UCSD-AML1 (cell line): ENCODE results near the gene ACVRL1.

Experiments used
- DNase-seq: peaks from one replicate; lab custom pipeline; 2025; ENCODE audit not compliant: unreplicated experiment; lab: John Stamatoyannopoulos, UW

ACVRL1 gene

DNA sequence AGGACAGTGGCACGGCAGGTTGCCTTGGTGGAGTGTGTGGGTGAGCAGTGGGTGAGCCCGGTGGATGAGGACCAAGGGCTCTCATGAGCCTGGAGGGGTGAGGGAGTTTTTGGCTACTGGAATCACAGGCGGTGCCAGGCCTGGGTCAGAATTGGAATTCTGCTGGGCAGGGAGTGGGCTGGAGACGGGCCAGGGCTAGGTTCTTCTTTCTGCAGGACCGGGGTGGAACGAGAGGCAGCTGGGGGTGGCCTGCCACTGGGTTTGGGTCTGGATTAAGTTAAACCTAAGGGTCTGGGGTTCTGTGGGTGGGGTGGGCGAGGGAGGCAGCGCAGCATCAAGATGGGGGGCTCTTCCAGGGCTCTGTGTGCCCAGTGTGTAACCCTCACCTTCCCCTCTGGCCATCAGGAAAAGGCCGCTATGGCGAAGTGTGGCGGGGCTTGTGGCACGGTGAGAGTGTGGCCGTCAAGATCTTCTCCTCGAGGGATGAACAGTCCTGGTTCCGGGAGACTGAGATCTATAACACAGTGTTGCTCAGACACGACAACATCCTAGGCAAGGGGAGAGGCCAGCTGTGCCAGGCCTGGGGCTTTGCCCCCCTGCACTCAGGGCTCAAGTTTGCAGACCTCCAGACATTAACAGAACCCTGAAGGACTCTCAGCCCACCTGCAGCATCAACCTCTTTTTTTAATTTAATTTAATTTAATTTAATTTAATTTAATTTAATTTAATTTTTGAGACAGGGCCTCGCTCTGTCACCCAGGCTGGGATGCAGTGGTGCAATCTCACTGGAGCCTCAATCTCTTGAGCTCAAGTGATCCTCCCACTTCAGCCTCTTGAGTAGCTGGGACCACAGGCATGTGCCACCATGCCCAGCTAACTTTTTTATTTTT, 7.0 kb downstream of the ACVRL1 start:
- no peak for DNase-seq

DNA sequence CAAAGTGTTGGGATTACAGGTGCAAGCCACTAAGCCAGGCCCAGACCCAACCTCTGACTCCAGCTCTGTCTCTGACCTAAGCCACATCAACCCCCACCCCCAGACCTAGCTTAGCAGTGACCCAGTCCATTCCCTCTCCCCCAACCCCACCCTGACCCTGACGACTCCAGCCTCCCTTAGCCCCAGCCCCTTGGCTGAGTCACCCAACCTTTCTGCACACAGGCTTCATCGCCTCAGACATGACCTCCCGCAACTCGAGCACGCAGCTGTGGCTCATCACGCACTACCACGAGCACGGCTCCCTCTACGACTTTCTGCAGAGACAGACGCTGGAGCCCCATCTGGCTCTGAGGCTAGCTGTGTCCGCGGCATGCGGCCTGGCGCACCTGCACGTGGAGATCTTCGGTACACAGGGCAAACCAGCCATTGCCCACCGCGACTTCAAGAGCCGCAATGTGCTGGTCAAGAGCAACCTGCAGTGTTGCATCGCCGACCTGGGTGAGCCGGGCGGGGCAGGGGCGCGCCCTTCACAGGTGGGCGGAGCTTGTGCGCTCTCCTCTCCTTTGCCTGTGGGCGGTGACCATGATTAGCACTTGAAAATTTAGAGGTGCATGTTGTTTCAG, 7.8 kb downstream of the ACVRL1 start:
- DNase-seq, result no peak

DNA sequence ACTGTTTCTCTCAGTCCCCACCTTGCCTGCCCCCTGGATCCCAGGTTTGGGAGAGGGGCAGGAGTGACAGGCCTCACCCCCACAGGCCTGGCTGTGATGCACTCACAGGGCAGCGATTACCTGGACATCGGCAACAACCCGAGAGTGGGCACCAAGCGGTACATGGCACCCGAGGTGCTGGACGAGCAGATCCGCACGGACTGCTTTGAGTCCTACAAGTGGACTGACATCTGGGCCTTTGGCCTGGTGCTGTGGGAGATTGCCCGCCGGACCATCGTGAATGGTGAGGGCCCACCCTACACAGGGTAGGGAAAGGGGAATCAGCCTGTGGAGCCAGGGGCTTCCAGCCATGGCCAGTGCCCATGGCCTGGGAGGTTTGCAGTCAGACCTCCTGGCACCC, 8.6 kb downstream of the ACVRL1 start:
- DNase-seq, result no peak

DNA sequence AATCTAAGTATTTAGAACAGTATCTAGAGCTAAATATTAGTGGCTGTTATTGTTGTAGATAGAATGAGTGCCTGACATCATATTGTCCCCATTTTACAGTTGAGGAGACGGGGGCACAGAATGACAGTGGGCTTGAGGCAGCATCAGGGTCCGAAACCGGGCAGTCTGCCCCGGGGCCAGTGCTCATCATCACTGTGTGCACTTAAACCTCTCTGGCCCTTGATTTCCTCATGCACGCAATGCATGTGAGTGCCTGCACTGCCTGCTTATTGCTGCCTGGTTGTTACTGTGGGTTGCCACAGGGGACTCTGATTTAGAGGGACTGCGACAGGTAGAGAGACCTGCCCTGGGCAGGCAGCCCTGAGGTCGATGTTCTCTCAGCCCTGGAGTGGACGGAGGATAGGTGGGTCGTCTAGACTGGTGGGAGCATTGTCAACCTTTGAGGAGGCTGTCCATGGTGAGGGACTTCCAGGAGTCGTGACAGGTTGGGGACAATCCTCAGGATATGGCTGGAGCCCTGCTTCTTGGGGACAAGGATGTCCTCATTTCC, 9.8 kb downstream of the ACVRL1 start:
- DNase-seq, result no peak

DNA sequence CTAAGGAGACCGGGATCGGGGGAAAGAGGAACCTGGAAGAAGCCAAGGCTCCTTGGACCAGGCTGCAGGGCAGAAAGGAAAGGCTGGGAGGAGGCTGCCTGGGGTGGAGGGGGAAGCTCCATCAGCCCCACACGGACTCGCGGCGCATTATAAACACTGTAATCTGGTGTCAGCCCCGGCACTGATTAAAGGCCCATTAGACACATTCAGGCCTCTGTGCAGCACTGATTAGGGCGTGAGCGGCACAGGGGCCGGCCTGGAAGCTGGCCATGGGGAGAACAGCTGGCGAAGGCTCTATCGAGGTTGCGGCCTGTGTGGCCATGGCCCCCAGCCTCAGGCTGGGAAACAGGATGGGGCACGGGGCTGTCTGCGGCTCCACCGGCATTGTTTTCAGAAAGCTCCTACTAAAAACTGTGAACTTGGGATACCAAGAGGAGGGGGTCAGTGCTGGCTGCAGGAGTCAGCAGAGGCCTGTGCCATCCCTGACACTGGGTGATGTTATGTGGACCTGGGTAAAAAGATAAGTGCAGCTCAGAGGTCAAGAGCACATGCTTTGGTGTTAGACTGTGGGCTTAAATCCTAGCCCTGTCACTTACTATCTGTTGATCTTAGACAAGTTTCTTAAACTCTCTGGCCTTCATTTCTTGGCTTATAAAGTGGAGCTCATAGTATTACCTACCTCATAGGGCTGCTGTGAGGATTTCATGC, 10.6 kb downstream of the ACVRL1 start:
- no peak for DNase-seq

DNA sequence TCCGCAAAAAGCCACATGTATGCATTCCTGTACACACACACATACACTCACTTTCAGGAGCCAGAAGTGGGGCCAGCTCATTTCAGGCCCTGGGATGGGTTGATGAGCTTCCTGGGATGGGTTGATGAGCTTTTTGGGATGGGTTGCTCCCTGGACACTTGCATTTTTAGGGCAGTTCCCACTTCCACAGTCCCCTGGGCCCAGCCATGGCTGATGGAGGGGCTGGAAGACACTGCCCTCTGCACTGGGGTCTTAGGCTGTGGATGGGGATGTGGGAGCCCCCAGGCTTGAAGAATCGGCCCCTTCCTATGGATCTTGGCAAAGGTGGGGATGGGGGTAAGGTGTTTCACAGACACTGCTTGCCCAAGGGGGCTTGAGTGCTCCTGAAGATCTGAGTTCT, 12.7 kb downstream of the ACVRL1 start:
- DNase-seq, result no peak

DNA sequence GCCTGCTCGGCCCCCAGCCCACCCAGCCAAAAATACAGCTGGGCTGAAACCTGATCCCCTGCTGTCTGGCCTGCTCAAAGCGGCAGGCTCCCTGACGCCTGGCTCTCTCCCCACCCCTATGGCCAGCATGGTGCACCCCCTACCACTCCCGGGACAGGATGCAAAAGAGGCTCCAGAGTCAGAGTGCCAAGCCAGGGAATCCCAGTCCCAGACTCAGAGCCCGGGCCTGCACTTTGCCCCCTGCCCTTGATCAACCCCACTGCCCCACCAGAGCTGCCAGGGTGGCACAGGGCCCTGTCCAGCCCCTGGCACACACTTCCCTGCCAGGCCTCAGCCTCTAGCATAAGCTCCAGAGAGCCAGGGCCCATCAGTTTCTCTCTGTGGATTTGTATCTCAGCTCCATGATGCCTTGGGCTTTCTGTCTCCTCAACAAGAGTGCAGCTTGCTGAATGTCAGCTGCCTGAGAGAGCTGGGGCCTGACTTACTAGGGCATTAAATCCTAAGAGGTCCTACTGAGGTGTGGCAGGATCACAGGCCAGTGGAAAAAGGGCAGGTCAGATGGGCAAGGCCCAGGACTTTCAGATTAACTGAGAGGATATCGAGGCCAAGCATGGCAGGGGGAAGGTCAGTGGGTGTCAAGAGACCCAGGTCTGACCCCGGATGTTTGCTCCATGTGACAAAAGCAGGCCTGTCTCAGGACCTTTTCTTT, 13.9 kb downstream of the ACVRL1 start:
- DNase-seq, result no peak

DNA sequence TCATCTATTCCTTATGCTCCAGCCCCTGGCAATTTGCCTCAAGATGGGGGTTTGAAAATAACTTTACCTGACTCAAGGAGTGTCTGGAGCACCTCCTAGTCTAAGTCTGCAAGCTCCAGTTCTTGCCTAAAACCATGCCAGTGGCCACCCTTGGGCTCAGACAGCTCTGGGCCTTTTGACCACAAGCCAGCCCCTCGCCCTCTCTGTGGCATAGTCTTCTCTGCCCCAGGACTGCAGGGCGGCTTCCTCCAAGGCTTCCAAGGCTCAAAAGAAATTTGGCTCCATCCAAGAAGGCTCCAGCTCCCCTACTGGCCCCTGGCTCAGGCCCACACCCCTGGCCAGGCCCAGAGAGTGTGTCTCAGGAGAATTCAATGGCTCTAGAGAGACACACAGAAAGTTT, 14.8 kb downstream of the ACVRL1 start:
- DNase-seq, result no peak

DNA sequence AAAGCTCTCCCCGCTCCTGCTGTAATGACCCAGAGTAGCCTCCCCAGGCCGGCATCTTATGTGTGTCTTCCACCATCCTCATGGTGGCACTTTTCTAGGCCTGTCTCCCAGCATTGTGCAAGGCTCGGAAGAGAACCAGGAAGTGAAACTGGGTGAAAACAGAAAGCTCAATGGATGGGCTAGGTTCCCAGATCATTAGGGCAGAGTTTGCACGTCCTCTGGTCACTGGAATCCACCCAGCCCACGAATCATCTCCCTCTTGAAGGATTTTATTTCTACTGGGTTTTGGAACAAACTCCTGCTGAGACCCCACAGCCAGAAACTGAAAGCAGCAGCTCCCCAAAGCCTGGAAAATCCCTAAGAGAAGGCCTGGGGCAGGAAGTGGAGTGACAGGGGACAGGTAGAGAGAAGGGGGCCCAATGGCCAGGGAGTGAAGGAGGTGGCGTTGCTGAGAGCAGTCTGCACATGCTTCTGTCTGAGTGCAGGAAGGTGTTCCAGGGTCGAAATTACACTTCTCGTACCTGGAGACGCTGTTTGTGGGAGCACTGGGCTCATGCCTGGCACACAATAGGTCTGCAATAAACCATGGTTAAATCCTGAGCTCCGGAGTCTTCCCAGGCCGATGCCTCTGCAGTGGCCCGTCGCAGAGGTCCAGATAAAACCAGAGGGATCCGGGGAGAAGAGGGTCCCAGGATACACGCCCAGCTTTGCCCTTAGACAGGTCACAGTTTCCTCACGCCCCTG, 15.6 kb downstream of the ACVRL1 start:
- no peak for DNase-seq

DNA sequence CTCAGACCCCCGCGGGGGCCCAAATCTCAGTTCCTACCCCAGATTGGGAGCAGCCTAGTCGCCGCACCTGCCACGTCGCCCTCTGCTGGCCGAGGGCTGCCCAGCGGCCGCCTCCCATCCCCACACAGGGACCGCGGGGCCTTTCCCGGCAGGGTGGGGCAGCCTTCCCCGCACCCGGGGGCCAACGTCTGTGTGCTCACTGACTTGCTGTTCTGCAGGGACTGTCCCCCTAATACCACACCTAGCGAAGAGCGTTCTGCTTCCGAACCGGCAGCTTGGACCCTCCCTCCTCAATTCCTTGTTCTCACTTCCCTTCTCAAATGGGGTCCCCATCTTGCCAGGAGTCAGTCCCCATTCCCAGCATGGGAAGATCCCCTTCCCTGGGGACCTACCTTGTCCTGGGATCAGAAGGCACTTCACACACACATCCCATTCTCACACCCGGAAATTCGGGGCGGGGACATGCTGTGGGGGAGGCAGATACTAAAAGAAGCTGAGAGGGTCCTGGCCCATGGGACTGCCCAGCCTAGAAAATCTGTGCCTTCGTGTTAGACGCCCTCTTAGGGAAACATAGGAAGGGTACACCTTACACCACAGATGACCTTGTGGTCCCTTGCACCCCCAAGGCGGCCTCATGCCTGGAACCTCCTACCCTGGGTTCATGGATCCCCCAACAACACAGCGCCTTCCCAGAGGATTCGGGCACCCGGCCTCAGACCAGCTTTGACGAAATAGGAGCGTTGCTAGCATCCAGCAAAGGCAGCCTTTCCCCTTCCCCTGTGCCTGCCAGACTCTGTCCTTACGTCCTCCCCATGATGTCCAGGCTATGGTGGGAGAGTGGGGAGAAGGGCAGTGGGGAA, 16.4 kb downstream of the ACVRL1 start:
- DNase-seq, result peak; percentile 43

DNA sequence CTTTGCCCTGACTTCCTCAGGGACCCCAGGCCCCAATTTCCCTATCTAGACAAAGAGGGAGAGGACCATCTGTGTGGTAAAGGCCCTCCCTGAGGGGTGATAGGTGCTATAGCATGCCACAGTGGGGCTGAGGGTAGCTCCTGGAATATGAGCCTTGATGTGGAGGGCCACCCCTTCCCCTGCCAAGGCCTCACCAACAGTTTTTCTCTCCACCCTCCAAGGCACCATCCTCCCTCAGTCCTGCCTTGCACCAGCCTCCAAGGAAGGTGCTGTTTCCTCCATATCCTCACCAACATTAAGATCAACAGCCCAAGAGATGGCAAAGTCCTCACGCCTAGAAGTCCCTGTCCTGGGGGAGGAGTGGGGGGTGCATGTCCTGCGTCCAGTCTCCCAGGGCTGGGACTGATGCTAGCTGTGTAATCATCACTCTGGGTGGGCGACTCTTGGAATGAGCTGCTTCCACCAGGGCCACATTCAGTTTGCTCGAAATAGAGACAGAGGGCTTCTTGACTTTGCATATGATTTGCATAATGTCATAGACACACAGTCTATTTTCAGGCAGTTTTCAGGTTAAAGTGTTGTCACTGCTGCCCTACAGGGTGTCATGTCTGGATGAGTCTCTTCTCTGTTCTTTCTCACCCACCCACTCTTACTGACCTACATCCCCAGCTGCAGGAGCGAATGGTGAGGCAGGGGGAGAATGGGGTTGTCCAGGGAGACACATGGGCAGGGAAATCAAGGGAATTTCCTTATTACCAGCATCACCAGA, 17.4 kb downstream of the ACVRL1 start:
- no peak for DNase-seq

DNA sequence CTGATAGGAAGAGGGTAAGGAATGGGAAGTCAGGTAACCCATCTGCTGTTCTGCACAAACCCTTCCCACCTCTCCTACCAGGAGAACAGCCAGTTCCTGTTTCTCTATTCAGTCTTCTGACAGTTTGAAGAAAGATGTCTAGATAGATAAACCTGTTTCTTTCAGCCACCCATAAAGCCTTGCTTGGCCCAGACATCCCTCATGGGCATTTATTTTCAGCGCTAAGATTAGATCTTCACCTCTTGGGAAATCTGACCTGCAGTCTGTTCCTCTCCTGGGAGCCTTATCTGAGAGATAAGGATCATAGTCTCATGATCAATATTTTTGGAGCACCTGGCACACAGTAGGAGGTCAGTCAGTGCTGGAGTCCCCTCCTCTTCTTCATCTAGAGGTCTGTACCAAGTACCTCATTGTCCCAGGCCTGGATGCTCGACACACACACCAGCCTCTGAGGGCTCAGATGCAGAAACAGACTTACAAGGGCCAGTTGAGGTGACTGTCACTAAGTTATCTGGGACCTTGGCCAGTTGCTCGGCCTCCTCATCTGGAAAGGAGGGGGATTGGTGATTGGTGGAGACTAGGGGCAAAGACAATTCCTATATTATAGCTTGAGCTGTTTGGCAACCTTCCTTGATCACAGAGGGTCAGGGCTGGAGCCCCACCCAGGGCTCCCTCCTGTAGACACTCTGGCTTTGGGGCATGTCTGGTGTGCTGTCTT, 18.2 kb downstream of the ACVRL1 start:
- DNase-seq, result no peak

DNA sequence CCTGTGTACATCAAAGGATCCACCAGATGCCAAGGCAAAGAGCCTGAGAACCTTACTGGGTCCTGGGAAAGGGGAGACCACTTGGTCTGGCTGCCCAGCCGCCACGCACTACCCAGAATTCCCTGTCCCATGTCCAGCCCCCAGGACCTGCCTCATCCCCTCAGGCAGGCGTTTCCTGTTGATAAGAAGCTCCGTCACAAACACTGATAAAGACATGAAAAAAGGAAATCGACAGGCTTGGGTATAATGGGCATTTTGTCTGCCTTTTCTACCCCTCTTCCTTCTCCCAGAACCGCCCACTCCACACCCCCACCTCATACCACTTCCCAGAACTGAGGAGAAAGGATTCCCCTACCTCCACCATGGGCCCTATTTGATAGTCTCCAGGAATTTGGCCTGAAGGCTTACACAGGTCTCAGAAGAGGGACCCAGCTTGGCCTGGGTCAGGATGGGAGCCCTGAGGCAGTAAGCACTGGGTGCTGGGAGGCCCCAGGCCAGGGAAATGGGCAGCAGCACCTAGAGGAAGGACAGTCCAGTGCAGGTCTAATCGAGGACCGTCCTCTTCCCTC, 18.8 kb downstream of the ACVRL1 start:
- DNase-seq, result peak; percentile 56

DNA sequence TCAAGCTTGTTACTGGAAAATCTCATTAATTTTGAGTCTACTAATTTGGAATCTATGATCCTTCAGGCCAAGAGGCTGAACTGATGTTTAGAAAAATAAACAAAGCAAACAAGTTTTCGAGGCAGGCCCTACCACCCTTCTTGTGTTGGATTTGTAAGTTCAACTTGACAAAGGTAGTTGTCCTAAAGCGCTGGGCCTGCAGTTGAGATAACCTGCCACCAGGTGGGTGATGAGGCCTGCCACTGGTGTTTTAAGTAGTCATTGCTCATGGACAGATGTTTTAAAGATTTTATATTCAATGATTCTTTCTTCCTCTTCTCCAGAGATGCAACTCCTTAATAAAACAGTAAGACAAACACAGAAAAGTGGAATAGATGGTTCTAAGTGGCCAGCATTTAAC, 19.4 kb downstream of the ACVRL1 start:
- DNase-seq, result peak; percentile 58

DNA sequence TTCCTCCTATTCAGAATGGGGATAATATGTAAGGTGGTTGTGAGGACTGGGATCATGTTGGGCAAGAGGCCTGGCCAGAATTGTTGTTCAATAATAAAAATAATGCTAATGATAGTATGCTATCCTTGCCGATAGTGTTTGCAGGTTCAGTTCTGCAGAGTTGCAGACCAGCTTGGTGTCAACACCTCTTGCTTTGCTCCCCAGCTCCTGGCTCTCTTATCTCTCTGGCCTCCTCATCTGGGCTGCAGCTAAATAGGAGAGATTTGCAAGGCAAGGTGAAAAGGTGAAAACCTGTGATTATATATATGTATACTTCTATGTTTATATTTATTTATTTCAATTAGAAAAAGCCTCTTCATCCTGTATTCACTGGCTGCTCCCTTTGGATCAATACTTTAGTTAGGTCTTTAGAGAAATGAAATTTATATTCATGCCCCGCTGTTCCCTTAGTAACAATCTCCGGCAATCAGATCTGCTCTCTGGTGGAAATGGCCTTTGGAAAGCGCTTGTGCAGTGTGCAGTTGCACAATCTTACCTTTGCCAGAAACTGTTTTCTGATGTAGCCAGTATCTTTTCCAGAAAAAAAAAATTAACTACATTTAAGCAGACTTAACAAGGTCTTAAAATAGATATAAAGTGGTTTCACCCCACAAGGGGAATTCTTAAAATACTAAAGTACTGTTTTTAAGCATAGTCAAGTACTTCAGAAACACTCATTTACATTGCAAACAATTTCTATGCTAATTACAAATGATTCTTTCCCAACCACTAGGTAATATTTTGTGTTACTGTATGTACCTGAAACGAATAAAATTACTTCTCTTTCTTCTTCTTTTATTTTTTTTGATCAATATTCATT, 25.1 kb downstream of the ACVRL1 start:
- DNase-seq, result no peak

DNA sequence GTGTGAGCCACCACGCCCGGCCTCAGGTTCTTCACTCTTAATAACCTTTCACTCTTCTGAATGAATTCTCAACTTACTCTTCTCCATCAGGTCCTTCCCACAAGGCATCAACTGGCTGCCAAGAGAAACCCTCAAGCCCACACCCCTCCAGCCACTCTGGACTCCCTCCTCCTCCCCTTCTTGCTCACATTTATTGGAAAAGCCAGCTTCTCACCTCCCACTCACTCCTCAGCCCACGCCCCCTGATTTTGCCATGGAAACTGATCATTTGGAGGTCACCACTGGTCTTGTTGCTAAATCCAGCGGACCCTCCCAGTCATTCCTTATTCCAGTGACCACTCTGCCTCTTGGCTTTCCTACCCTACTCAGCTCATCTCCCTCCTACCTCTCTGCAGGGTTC, 26.8 kb downstream of the ACVRL1 start:
- no peak for DNase-seq

DNA sequence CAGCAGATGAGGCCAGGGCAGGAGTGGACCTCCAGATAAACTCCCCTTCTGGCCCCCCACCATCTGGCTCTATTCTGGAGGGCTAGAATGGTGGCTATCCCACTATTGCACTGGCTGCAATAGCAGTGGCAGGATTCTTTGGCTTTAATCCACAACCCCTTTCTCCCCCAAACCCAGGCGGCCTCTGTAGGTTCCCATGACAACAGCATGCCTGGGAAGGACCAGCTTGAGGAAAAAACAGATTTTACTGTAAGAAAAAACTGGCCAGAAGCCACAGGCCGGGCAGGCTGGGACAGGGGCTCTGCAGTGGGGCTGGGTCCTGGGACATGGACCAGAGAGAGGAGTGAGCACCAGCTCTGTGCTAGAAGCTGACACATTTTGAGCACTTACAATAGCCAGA, 30.6 kb downstream of the ACVRL1 start:
- no peak for DNase-seq
